Type B pancreatic cell (in vitro differentiated cells): ENCODE results near the gene PSD. TPM values are rescaled to one million over a fixed set of nuclear protein-coding genes. Genes with fewer than 3 reads are reported as not detected.

Experiments
- DNase-seq: peaks from one replicate; pipeline ENCODE4 v3.0.0; 2021; ENCODE audit warnings: mixed read lengths; ENCODE audit not compliant: unreplicated experiment; ENCODE audit errors: extremely low spot score
- H3K27ac Mint-ChIP-seq: 2 replicates; pipeline ENCODE4 v1.8.0; 2021; ENCODE audit warnings: mild to moderate bottlenecking, mixed read lengths
- H3K27me3 Mint-ChIP-seq: 2 replicates; pipeline ENCODE4 v1.8.0; 2021; ENCODE audit warnings: mixed read lengths
- H3K36me3 Mint-ChIP-seq: 2 replicates; pipeline ENCODE4 v1.8.0; 2021; ENCODE audit warnings: mixed read lengths
- H3K4me1 Mint-ChIP-seq: one replicate; pipeline ENCODE4 v1.8.0; 2021; ENCODE audit warnings: mixed read lengths; ENCODE audit not compliant: unreplicated experiment
- H3K4me3 Mint-ChIP-seq: 2 replicates; pipeline ENCODE4 v1.8.0; 2021; ENCODE audit warnings: mild to moderate bottlenecking, mixed read lengths
- H3K9me3 Mint-ChIP-seq: 2 replicates; pipeline ENCODE4 v1.8.0; 2021; ENCODE audit warnings: mixed read lengths
- total RNA-seq: library from RNA; stranded (reverse); gene quantifications from 2 replicates; pipeline ENCODE4 v1.2.1, GENCODE V29; 2021; ENCODE audit warnings: low replicate concordance
- TF ChIP-seq, protein P1 (sequence below): fragments of 200-600 bp; sonication (generic); conservative IDR thresholded peaks from 2 replicates; pipeline ENCODE4 v1.5.0; 2021; ENCODE audit warnings: antibody characterized with exemption, mild to moderate bottlenecking

Gene PSD
- total RNA-seq, 1 donor from 2014 or later, result 7.8 TPM

- TF ChIP-seq, protein P1, sequence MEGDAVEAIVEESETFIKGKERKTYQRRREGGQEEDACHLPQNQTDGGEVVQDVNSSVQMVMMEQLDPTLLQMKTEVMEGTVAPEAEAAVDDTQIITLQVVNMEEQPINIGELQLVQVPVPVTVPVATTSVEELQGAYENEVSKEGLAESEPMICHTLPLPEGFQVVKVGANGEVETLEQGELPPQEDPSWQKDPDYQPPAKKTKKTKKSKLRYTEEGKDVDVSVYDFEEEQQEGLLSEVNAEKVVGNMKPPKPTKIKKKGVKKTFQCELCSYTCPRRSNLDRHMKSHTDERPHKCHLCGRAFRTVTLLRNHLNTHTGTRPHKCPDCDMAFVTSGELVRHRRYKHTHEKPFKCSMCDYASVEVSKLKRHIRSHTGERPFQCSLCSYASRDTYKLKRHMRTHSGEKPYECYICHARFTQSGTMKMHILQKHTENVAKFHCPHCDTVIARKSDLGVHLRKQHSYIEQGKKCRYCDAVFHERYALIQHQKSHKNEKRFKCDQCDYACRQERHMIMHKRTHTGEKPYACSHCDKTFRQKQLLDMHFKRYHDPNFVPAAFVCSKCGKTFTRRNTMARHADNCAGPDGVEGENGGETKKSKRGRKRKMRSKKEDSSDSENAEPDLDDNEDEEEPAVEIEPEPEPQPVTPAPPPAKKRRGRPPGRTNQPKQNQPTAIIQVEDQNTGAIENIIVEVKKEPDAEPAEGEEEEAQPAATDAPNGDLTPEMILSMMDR, result no peak
- Mint-ChIP-seq H3K4me1 (peaks cover 23% of the 10 kb centered on the region), H3K36me3 (no peaks in the 10 kb centered on the region), H3K27me3 (peaks cover 17% of the 10 kb centered on the region), H3K27ac (no peak overlapping the region), H3K4me3 (no peak overlapping the region), H3K9me3 (no peaks in the 10 kb centered on the region)
- DNase-seq, result no peak
Observed at GRCh38 chr10:102437515-102437914, 18.9 kb upstream of the PSD start.

DNA sequence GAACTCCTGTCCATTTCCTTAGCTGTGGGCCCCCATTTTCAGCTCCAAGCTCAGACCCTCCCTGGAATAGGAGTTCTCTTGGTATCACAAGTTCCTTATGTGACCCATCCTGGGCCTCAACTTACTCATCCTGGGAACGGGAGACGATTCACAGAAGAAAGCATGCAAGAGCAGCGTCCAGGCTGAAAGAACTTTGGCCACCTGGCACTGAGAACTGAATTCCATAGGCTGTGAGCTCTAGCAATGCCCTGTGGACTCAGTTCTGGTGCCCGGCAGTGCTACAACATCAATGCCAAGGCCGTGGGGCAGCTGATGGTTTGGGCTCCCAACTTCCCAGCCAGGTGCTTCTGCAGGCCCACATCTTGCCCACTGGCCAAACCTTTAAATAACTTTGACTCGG is 17.7 kb upstream of the PSD start:
- Mint-ChIP-seq H3K9me3 (no peaks in the 10 kb centered on the region), H3K36me3 (no peaks in the 10 kb centered on the region), H3K4me1 (peaks cover 28% of the 10 kb centered on the region), H3K27me3 (peaks cover 15% of the 10 kb centered on the region), H3K4me3 (no peak overlapping the region), H3K27ac (no peak overlapping the region)
- no peak for DNase-seq
- TF ChIP-seq, protein P1, result no peak

GRCh38 chr10:102435529-102436233 is 17.1 kb upstream of the PSD start:
- H3K4me1 Mint-ChIP-seq, result peaks cover 28% of the 10 kb centered on the region
- H3K27me3 Mint-ChIP-seq, result peaks cover 15% of the 10 kb centered on the region
- no peak overlapping the region for H3K27ac Mint-ChIP-seq
- peak overlapping the region; percentile 37 for H3K4me3 Mint-ChIP-seq
- no peaks in the 10 kb centered on the region for H3K36me3 Mint-ChIP-seq
- H3K9me3 Mint-ChIP-seq, result no peaks in the 10 kb centered on the region
- TF ChIP-seq, protein P1, result no peak
- DNase-seq, result no peak

DNA sequence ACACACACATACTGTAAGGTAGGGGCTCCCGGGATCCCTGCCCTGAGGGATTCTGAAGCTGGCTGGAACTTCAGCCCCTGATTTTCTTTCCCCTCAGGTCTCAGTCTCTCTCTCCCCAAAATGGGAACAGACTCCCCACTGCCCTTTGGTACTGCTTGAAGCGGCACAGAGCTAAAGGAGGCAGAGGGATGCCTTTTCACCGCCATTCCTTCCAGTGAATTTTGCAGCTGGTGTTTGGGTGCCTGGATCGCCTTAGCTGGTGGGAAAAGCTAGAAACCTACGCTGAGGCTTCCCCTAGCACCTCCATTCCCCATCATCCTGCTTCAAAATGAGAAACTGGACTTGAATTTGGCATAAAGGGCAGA is 16.5 kb upstream of the PSD start:
- H3K4me3 Mint-ChIP-seq, result peak overlapping the region; percentile 37
- H3K27ac Mint-ChIP-seq, result no peak overlapping the region
- no peaks in the 10 kb centered on the region for H3K36me3 Mint-ChIP-seq
- H3K27me3 Mint-ChIP-seq, result peaks cover 15% of the 10 kb centered on the region
- H3K9me3 Mint-ChIP-seq, result no peaks in the 10 kb centered on the region
- H3K4me1 Mint-ChIP-seq, result peaks cover 28% of the 10 kb centered on the region
- no peak for DNase-seq
- TF ChIP-seq, protein P1, result no peak

GRCh38 chr10:102434394-102435132 is 16.0 kb upstream of the PSD start:
- DNase-seq, result no peak

More at GRCh38 chr10:102434394-102435132, 16.0 kb upstream of the PSD start:
- no peak overlapping the region for H3K27ac Mint-ChIP-seq
- H3K4me3 Mint-ChIP-seq, result peak overlapping the region; percentile 57
- no peaks in the 10 kb centered on the region for H3K9me3 Mint-ChIP-seq
- TF ChIP-seq, protein P1, result no peak
- H3K36me3 Mint-ChIP-seq, result no peaks in the 10 kb centered on the region
- peaks cover 28% of the 10 kb centered on the region for H3K4me1 Mint-ChIP-seq
- peaks cover 15% of the 10 kb centered on the region for H3K27me3 Mint-ChIP-seq
